Renal cortical epithelial cell (primary cell): ENCODE measurements around the gene RAMP3. TPM values are rescaled to one million over a fixed set of nuclear protein-coding genes. Genes with fewer than 3 reads are reported as not detected.

ENCODE experiments used
- DNase-seq: peaks from one replicate; pipeline ENCODE4 v3.0.0-alpha.2; 2011; ENCODE audit warnings: low read depth
- total RNA-seq: library from RNA; depleted of rRNA; stranded (reverse); fragments of >200 nt; gene quantifications from 2 replicates; pipeline ENCODE4 v1.2.3, GENCODE V29; 2014

The RAMP3 gene
- total RNA-seq, 1 donor from 2014 or later, result 0.40 TPM

GRCh38 chr7:45180084-45180986 is 22.7 kb downstream of the RAMP3 start:
- no peak for DNase-seq

GRCh38 chr7:45181286-45181960 is 23.8 kb downstream of the RAMP3 start:
- no peak for DNase-seq

GRCh38 chr7:45181991-45182855 is 24.6 kb downstream of the RAMP3 start:
- DNase-seq, result no peak

GRCh38 chr7:45182856-45183710 is 25.5 kb downstream of the RAMP3 start:
- no peak for DNase-seq

GRCh38 chr7:45183711-45184210 is 26.2 kb downstream of the RAMP3 start:
- no peak for DNase-seq

GRCh38 chr7:45184326-45185027 is 26.9 kb downstream of the RAMP3 start:
- no peak for DNase-seq

GRCh38 chr7:45185028-45185863 is 27.7 kb downstream of the RAMP3 start:
- DNase-seq, result no peak

GRCh38 chr7:45185864-45186250 is 28.3 kb downstream of the RAMP3 start:
- no peak for DNase-seq

- DNase-seq, result no peak
These were observed 28.7 kb downstream of the RAMP3 start for GRCh38 chr7:45186261-45186813.

- no peak for DNase-seq
These were observed 29.7 kb downstream of the RAMP3 start for GRCh38 chr7:45187089-45187945.

GRCh38 chr7:45187946-45188411 is 30.4 kb downstream of the RAMP3 start:
- DNase-seq, result no peak

GRCh38 chr7:45188736-45189135 is 31.1 kb downstream of the RAMP3 start:
- no peak for DNase-seq

- no peak for DNase-seq
These were observed 31.8 kb downstream of the RAMP3 start for GRCh38 chr7:45189151-45189970.

- no peak for DNase-seq
These were observed 33.0 kb downstream of the RAMP3 start for GRCh38 chr7:45190406-45191165.

- DNase-seq, result no peak
These were observed 33.8 kb downstream of the RAMP3 start for GRCh38 chr7:45191396-45191795.

GRCh38 chr7:45192621-45193041 is 35.0 kb downstream of the RAMP3 start:
- no peak for DNase-seq
